Ovary (tissue), 9 donors: Measurements from ENCODE around the gene ABCA4. TPM values are rescaled to one million over a fixed set of nuclear protein-coding genes. Genes with fewer than 3 reads are reported as not detected.

Source experiments
- DNase-seq, 5 donors: peaks; one replicate each; pipeline ENCODE4 v3.0.0-alpha.2; 2019 to 2020
- H3K27ac ChIP-seq, 2 donors: fragments of 200-600 bp; one replicate each; pipeline versions ENCODE4 v1.5.1 to v1.8.0; 2019 to 2022
- H3K27me3 ChIP-seq: fragments of 200-600 bp; one replicate; pipeline ENCODE4 v1.8.0; 2022
- H3K36me3 ChIP-seq: fragments of 200-600 bp; sonication (generic); one replicate; pipeline ENCODE4 v1.5.1; 2019
- H3K4me1 ChIP-seq: one replicate; pipeline ENCODE4 v1.8.1; 2013; ENCODE audit warnings: mild to moderate bottlenecking, moderate library complexity; ENCODE audit not compliant: insufficient read depth
- H3K4me3 ChIP-seq: fragments of 200-600 bp; sonication (generic); one replicate; pipeline ENCODE4 v1.5.1; 2017
- H3K9me3 ChIP-seq, 2 donors: fragments of 200-600 bp in 1 of 2; sonication (generic) in 1 of 2; one replicate each; pipeline versions ENCODE4 v1.5.1 to v1.8.1; 2013 to 2019; ENCODE audit warnings: mild to moderate bottlenecking in 1 of 2, moderate library complexity in 1 of 2
- CTCF ChIP-seq, 3 donors: fragments of 450-650 bp in 2 of 3; fragments of 200-600 bp in 1 of 3; IDR thresholded peaks; one replicate each; pipeline versions ENCODE4 v1.5.1 to v1.8.0; 2016 to 2022; ENCODE audit warnings: antibody characterized with exemption in 3 of 3, mild to moderate bottlenecking in 1 of 3
- EP300 ChIP-seq: sonication (generic); formaldehyde crosslinking; IDR thresholded peaks from one replicate; pipeline ENCODE4 v1.6.1; 2017; ENCODE audit warnings: antibody characterized with exemption
- POLR2A ChIP-seq: fragments of 450-650 bp; IDR thresholded peaks from one replicate; pipeline ENCODE4 v1.6.1; 2017; ENCODE audit warnings: antibody characterized with exemption, mild to moderate bottlenecking, moderate library complexity
- WGBS, 3 donors: extraction: QIAGEN DNeasy Blood & Tissue Kit in 1 of 3; methylation state at CpG; one replicate each; pipeline versions ENCODE4 v1.1.5 to v1.1.7; 2013 to 2017; 5-methylcytosine and 5-hydroxymethylcytosine counted together
- intact Hi-C, 4 donors: fragments of 100-400 bp; cut with DNase I; formaldehyde crosslinking; loops; one replicate each; pipeline versions ENCODE4 v1.11.0 to v1.15.1; 2022 to 2023
- polyA plus RNA-seq, 2 donors: library from polyadenylated mRNA; stranded (reverse); fragments of 200-250 nt in 1 of 2; fragments of 350-450 nt in 1 of 2; fragmentation: Illumina TruSeq in 1 of 2; extraction: RNeasy Lipid Tissue Mini Kit (QIAGEN cat#74804) in 1 of 2; gene quantifications; one replicate each; pipeline ENCODE4 v1.2.3, GENCODE V29; 2013 to 2014
- total RNA-seq, 7 donors: library from RNA; depleted of rRNA in 2 of 7; stranded (reverse); fragments of >200 nt in 2 of 7; fragmentation: NEBNext Ultra II Directional in 3 of 7; extraction: Animal tissue kit (Norgen Biotek cat#: 25700) in 3 of 7; gene quantifications; one replicate each; pipeline versions ENCODE4 v1.1.0 to v1.2.4, GENCODE V29; 2016 to 2023
- donor health status: DM: no; HTN: no; CAD: no; lungs with moderate emphysema.
- donor health status: DM: no; HTN: no; CAD: no.
- donor health status: Bipolar disorder and iron deficiency.
- donor health status: DM: yes; HTN: yes; CAD: no.
- donor health status: DM: no; HTN: no; CAD: no.
- donor health status: DM: yes; HTN: yes; CAD: no.

ABCA4 gene
- total and polyA plus RNA-seq, 9 donors: 0.12 to 3.1 (median 0.35) TPM

GRCh38 chr1:94047949-94048348 lies 73.0 kb downstream of the ABCA4 start:
- TF ChIP-seq EP300 (no peak), CTCF (IDR thresholded peaks at IDR 0.05) (no peak)
- WGBS, 3 donors: 84 to 89% (median 87%) methylated on average over 2 of the region's 2 CpGs
- intact Hi-C loops: loop anchor here in 2 of 4 donors (2.0 to 5.0 kb wide), 2 partner anchors 13 to 289 kb away; no protein-coding TSS in a partner anchor
- DNase-seq: no peak
- no peaks in the 10 kb centered on the region for H3K27me3 ChIP-seq
- no peaks in the 10 kb centered on the region for H3K9me3 ChIP-seq
- peaks cover 2% of the 10 kb centered on the region for H3K4me1 ChIP-seq
- H3K27ac ChIP-seq: no peak overlapping the region
- H3K36me3 ChIP-seq: no peaks in the 10 kb centered on the region
- no peak overlapping the region for H3K4me3 ChIP-seq

- Histone ChIP-seq H3K4me3 (peak overlapping the region; percentile 11), H3K36me3 (no peaks in the 10 kb centered on the region), H3K4me1 (peaks cover 2% of the 10 kb centered on the region), H3K9me3 (no peaks in the 10 kb centered on the region), H3K27ac (peak overlapping the region in 1 of 2 donors; percentile 26), H3K27me3 (no peaks in the 10 kb centered on the region)
- 6 to 12% (median 11%) methylated on average over 22 of the region's 22 CpGs for WGBS, 3 donors
- intact Hi-C loops: loop anchor here in 2 of 4 donors (2.0 to 5.0 kb wide), 2 partner anchors 15 to 292 kb away; no protein-coding TSS in a partner anchor
- no peak for TF ChIP-seq EP300
- peak; percentile 70 to 90 (median 75) for TF ChIP-seq CTCF (IDR thresholded peaks at IDR 0.05)
- DNase-seq: peak; percentile 80 to 88 (median 85)
Measured at GRCh38 chr1:94045465-94046056, 75.4 kb downstream of the ABCA4 start.

GRCh38 chr1:94044891-94045290 lies 76.1 kb downstream of the ABCA4 start:
- H3K9me3 ChIP-seq: no peaks in the 10 kb centered on the region
- intact Hi-C loops: loop anchor here (5.0 kb wide), 2 partner anchors 287 to 292 kb away; no protein-coding TSS in a partner anchor
- DNase-seq: no peak
- no peak overlapping the region for H3K4me3 ChIP-seq
- no peaks in the 10 kb centered on the region for H3K36me3 ChIP-seq
- TF ChIP-seq EP300: no peak
- no peak for TF ChIP-seq CTCF (IDR thresholded peaks at IDR 0.05)
- TF ChIP-seq POLR2A: no peak
- H3K4me1 ChIP-seq: peaks cover 2% of the 10 kb centered on the region
- 88 to 92% (median 92%) methylated on average over 9 of the region's 9 CpGs for WGBS, 3 donors
- no peaks in the 10 kb centered on the region for H3K27me3 ChIP-seq
- H3K27ac ChIP-seq: no peak overlapping the region

- Histone ChIP-seq H3K4me1 (peaks cover 2% of the 10 kb centered on the region), H3K27ac (no peak overlapping the region), H3K4me3 (no peak overlapping the region), H3K27me3 (no peaks in the 10 kb centered on the region), H3K36me3 (no peaks in the 10 kb centered on the region), H3K9me3 (no peaks in the 10 kb centered on the region)
- no peak for TF ChIP-seq POLR2A
- DNase-seq: peak in 2 of 5 donors; percentile 51 to 53
- WGBS, 3 donors: 59 to 73% (median 63%) methylated on average over 9 of the region's 9 CpGs
- intact Hi-C loops: loop anchor here in 3 of 4 donors (5.0 kb wide), 2 partner anchors 288 to 293 kb away; no protein-coding TSS in a partner anchor
Measured at GRCh38 chr1:94044290-94044790, 76.6 kb downstream of the ABCA4 start.

GRCh38 chr1:94043738-94044289 lies 77.1 kb downstream of the ABCA4 start:
- TF ChIP-seq CTCF (IDR thresholded peaks at IDR 0.05): no peak
- TF ChIP-seq EP300: no peak
- no peak for TF ChIP-seq POLR2A
- intact Hi-C loops: loop anchor here in 3 of 4 donors (5.0 kb wide), 2 partner anchors 288 to 293 kb away; no protein-coding TSS in a partner anchor
- H3K4me3 ChIP-seq: no peak overlapping the region
- DNase-seq: no peak
- no peaks in the 10 kb centered on the region for H3K27me3 ChIP-seq
- H3K4me1 ChIP-seq: peaks cover 2% of the 10 kb centered on the region
- H3K27ac ChIP-seq: no peak overlapping the region
- no peaks in the 10 kb centered on the region for H3K36me3 ChIP-seq
- no peaks in the 10 kb centered on the region for H3K9me3 ChIP-seq
- 72 to 84% (median 80%) methylated on average over 4 of the region's 4 CpGs for WGBS, 3 donors
